A549 (cell line): ENCODE data around the gene TMEM87B.

ENCODE experiments used
- MAZ ChIP-seq: fragments of 150-350 bp; IDR thresholded peaks from 2 replicates; pipeline ENCODE4 v1.6.1; 2014; ENCODE audit warnings: antibody characterized with exemption, low read depth, low read length, borderline replicate concordance
- POLR2A ChIP-seq: IDR thresholded peaks from 2 replicates; pipeline ENCODE4 v1.6.1; 2012; ENCODE audit warnings: mild to moderate bottlenecking, low read length
- TF ChIP-seq, protein P1 (sequence below): IDR thresholded peaks from 2 replicates; pipeline ENCODE4 v1.6.1; 2012

- TF ChIP-seq, protein P1, sequence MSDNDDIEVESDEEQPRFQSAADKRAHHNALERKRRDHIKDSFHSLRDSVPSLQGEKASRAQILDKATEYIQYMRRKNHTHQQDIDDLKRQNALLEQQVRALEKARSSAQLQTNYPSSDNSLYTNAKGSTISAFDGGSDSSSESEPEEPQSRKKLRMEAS, result no peak
- TF ChIP-seq MAZ, result no peak
- TF ChIP-seq POLR2A, result no peak
Measured at GRCh38 chr2:112161431-112162145, 106.5 kb downstream of the TMEM87B start.
